PFSK-1 (cell line): ENCODE data around the gene SAP130.

ENCODE experiments used
- FOXP2 ChIP-seq: optimal IDR thresholded peaks from 2 replicates; pipeline ENCODE3; 2011; ENCODE audit warnings: borderline replicate concordance, control low read depth, inconsistent platforms; ENCODE audit not compliant: insufficient read depth; ENCODE audit errors: extremely low read length, extremely low read depth
- POLR2AphosphoS5 ChIP-seq: IDR thresholded peaks from 2 replicates; pipeline ENCODE4 v1.6.1; 2012; ENCODE audit warnings: low read depth, mild to moderate bottlenecking, control low read depth, low read length, moderate library complexity
- SIN3A ChIP-seq: IDR thresholded peaks from 2 replicates; pipeline ENCODE4 v1.6.1; 2012; ENCODE audit warnings: mild to moderate bottlenecking, low read length, moderate library complexity, borderline replicate concordance; ENCODE audit not compliant: insufficient read depth
- TAF1 ChIP-seq: IDR thresholded peaks from 2 replicates; pipeline ENCODE4 v1.6.1; 2012; ENCODE audit warnings: low read length, control low read depth, borderline replicate concordance; ENCODE audit not compliant: insufficient read depth
- TF ChIP-seq, protein P1 (sequence below), 2 experiments: IDR thresholded peaks; 2 replicates each; pipeline versions ENCODE4 v1.6.1 to v1.8.0; 2011 to 2012; ENCODE audit warnings: low read depth in 2 of 2, low read length in 2 of 2, control low read depth in 1 of 2, inconsistent platforms in 1 of 2, mild to moderate bottlenecking in 1 of 2, moderate library complexity in 1 of 2; ENCODE audit not compliant: insufficient read depth in 1 of 2

The SAP130 gene

GRCh38 chr2:127932199-127932876 is 95.5 kb downstream of the SAP130 start:
- no peak for TF ChIP-seq FOXP2
- no peak for TF ChIP-seq POLR2AphosphoS5
- TF ChIP-seq, protein P1, sequence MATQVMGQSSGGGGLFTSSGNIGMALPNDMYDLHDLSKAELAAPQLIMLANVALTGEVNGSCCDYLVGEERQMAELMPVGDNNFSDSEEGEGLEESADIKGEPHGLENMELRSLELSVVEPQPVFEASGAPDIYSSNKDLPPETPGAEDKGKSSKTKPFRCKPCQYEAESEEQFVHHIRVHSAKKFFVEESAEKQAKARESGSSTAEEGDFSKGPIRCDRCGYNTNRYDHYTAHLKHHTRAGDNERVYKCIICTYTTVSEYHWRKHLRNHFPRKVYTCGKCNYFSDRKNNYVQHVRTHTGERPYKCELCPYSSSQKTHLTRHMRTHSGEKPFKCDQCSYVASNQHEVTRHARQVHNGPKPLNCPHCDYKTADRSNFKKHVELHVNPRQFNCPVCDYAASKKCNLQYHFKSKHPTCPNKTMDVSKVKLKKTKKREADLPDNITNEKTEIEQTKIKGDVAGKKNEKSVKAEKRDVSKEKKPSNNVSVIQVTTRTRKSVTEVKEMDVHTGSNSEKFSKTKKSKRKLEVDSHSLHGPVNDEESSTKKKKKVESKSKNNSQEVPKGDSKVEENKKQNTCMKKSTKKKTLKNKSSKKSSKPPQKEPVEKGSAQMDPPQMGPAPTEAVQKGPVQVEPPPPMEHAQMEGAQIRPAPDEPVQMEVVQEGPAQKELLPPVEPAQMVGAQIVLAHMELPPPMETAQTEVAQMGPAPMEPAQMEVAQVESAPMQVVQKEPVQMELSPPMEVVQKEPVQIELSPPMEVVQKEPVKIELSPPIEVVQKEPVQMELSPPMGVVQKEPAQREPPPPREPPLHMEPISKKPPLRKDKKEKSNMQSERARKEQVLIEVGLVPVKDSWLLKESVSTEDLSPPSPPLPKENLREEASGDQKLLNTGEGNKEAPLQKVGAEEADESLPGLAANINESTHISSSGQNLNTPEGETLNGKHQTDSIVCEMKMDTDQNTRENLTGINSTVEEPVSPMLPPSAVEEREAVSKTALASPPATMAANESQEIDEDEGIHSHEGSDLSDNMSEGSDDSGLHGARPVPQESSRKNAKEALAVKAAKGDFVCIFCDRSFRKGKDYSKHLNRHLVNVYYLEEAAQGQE (IDR thresholded peaks at IDR 0.05; ENCODE audit: insufficient read depth in 1 of 2, low read depth in 2 of 2, low read length in 2 of 2) = no peak
- no peak for TF ChIP-seq TAF1
- TF ChIP-seq SIN3A = no peak

DNA sequence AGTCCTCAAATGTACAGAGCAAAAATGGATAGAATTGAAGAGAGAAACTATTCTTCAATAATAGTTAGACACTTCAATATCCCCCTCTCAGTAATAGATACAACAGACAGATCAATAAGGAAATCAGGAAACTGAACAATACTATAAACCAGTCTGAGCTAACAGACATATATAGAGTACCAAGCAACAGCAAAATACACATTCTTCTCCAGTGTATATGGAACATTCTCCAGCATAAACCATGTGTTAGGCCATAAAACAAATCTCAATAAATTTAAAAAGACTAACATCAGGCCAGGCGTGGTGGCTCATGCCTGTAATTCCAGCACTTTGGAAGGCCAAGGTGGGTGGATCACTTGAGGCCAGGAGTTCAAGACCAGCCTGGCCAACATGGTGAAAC is 98.4 kb downstream of the SAP130 start:
- TF ChIP-seq POLR2AphosphoS5 (no peak), TAF1 (no peak)
- TF ChIP-seq, protein P1 (IDR thresholded peaks at IDR 0.05; ENCODE audit: insufficient read depth in 1 of 2, low read depth in 2 of 2, low read length in 2 of 2) = no peak

- no peak for TF ChIP-seq SIN3A
- TF ChIP-seq, protein P1 (IDR thresholded peaks at IDR 0.05; ENCODE audit: insufficient read depth in 1 of 2, low read depth in 2 of 2, low read length in 2 of 2) = no peak
- TF ChIP-seq POLR2AphosphoS5 = no peak
- no peak for TF ChIP-seq FOXP2
- no peak for TF ChIP-seq TAF1
Measured at GRCh38 chr2:127927384-127927783, 100.5 kb downstream of the SAP130 start.

- TF ChIP-seq SIN3A (no peak), TAF1 (no peak), FOXP2 (no peak), POLR2AphosphoS5 (no peak)
- TF ChIP-seq, protein P1 (IDR thresholded peaks at IDR 0.05; ENCODE audit: insufficient read depth in 1 of 2, low read depth in 2 of 2, low read length in 2 of 2) = no peak
Measured at GRCh38 chr2:127917916-127918315, 109.9 kb downstream of the SAP130 start.
